Epithelial cell of proximal tubule (primary cell): ENCODE data around the gene PTPRU. TPM values are rescaled to one million over a fixed set of nuclear protein-coding genes. Genes with fewer than 3 reads are reported as not detected.

Source experiments
- DNase-seq: peaks from one replicate; pipeline ENCODE4 v3.0.0-alpha.2; 2011; ENCODE audit warnings: low read depth
- H3K4me3 ChIP-seq: 2 replicates; pipeline ENCODE4 v1.5.1; 2011; ENCODE audit warnings: low read depth, mild to moderate bottlenecking, low read length
- CTCF ChIP-seq: conservative IDR thresholded peaks from 2 replicates; pipeline ENCODE4 v1.5.1; 2012; ENCODE audit warnings: low read depth, mild to moderate bottlenecking, low read length
- total RNA-seq: library from RNA; depleted of rRNA; stranded (reverse); fragments of >200 nt; gene quantifications from 2 replicates; pipeline ENCODE4 v1.2.3, GENCODE V29; 2015

PTPRU gene
- total RNA-seq, 1 donor from 2014 or later = 44.7 TPM

GRCh38 chr1:29236712-29237128, 398 bp downstream of the PTPRU start:
- TF ChIP-seq CTCF = no peak
- peak overlapping the region; percentile 81 for H3K4me3 ChIP-seq
- no peak for DNase-seq

GRCh38 chr1:29237129-29237821, 953 bp downstream of the PTPRU start:
- H3K4me3 ChIP-seq = peak overlapping the region; percentile 81
- DNase-seq = no peak
- no peak for TF ChIP-seq CTCF

- TF ChIP-seq CTCF = no peak
- H3K4me3 ChIP-seq = peak overlapping the region; percentile 69
- DNase-seq = no peak
These were observed 1.7 kb downstream of the PTPRU start for GRCh38 chr1:29237852-29238619.

GRCh38 chr1:29238620-29239002, 2.3 kb downstream of the PTPRU start:
- peak overlapping the region; percentile 69 for H3K4me3 ChIP-seq
- no peak for DNase-seq
- TF ChIP-seq CTCF = no peak

- TF ChIP-seq CTCF = no peak
- no peak for DNase-seq
- H3K4me3 ChIP-seq = no peak overlapping the region
These were observed 2.8 kb downstream of the PTPRU start for GRCh38 chr1:29239142-29239541.

- H3K4me3 ChIP-seq = no peak overlapping the region
- no peak for DNase-seq
- TF ChIP-seq CTCF = peak; percentile 34
These were observed 4.1 kb downstream of the PTPRU start for GRCh38 chr1:29240400-29240837.
